Uterus (tissue), 4 donors: ENCODE results near the gene ADCY7. TPM values are rescaled to one million over a fixed set of nuclear protein-coding genes. Genes with fewer than 3 reads are reported as not detected.

Experiments
- DNase-seq, 2 donors: peaks; one replicate each; pipeline ENCODE4 v3.0.0-alpha.2; 2019 to 2020
- H3K27ac ChIP-seq, 2 donors: fragments of 200-600 bp; sonication (generic); 1 replicate in 1 of 2; 2 replicates in 1 of 2; pipeline ENCODE4 v1.5.1; 2016 to 2018
- H3K27me3 ChIP-seq, 2 donors: fragments of 200-600 bp; sonication (generic); one replicate each; pipeline ENCODE4 v1.5.1; 2018 to 2019; ENCODE audit warnings: control low read depth in 1 of 2
- H3K36me3 ChIP-seq, 2 donors: fragments of 200-600 bp; sonication (generic); one replicate each; pipeline ENCODE4 v1.5.1; 2019; ENCODE audit warnings: control low read depth in 1 of 2
- H3K4me1 ChIP-seq, 2 donors: fragments of 200-600 bp; sonication (generic); one replicate each; pipeline ENCODE4 v1.5.1; 2018 to 2019; ENCODE audit warnings: control low read depth in 1 of 2
- H3K4me3 ChIP-seq, 2 donors: fragments of 200-600 bp; sonication (generic); 1 replicate in 1 of 2; 2 replicates in 1 of 2; pipeline ENCODE4 v1.5.1; 2018 to 2019; ENCODE audit warnings: mild to moderate bottlenecking in 1 of 2
- H3K9me3 ChIP-seq, 2 donors: fragments of 200-600 bp; sonication (generic); one replicate each; pipeline ENCODE4 v1.5.1; 2019; ENCODE audit warnings: control low read depth in 1 of 2
- CTCF ChIP-seq, 4 experiments: fragments of 200-600 bp in 2 of 4; fragments of 450-650 bp in 2 of 4; sonication (generic) in 2 of 4; IDR thresholded peaks; one replicate each; pipeline ENCODE4 v1.5.1; 2016 to 2019; ENCODE audit warnings: antibody characterized with exemption in 4 of 4, mild to moderate bottlenecking in 2 of 4, moderate library complexity in 1 of 4
- POLR2A ChIP-seq, 2 donors: fragments of 450-650 bp; IDR thresholded peaks; one replicate each; pipeline ENCODE4 v1.6.1; 2016; ENCODE audit warnings: antibody characterized with exemption in 2 of 2, mild to moderate bottlenecking in 1 of 2, moderate library complexity in 1 of 2
- intact Hi-C: fragments of 100-400 bp; cut with DNase I; formaldehyde crosslinking; loops from one replicate; pipeline ENCODE4 v1.15.1; 2023; ENCODE audit warnings: low total_unique reads
- total RNA-seq, 4 donors: library from RNA; depleted of rRNA in 3 of 4; stranded (reverse); fragments of >200 nt in 3 of 4; gene quantifications; one replicate each; pipeline versions ENCODE4 v1.1.0 to v1.2.4, GENCODE V29; 2014 to 2023
- donor health status: DM: yes; HTN: yes; CAD: no.

Gene ADCY7
- total RNA-seq, 4 donors from 2014 or later, result 3.3 to 25.9 (median 6.6) TPM

DNA sequence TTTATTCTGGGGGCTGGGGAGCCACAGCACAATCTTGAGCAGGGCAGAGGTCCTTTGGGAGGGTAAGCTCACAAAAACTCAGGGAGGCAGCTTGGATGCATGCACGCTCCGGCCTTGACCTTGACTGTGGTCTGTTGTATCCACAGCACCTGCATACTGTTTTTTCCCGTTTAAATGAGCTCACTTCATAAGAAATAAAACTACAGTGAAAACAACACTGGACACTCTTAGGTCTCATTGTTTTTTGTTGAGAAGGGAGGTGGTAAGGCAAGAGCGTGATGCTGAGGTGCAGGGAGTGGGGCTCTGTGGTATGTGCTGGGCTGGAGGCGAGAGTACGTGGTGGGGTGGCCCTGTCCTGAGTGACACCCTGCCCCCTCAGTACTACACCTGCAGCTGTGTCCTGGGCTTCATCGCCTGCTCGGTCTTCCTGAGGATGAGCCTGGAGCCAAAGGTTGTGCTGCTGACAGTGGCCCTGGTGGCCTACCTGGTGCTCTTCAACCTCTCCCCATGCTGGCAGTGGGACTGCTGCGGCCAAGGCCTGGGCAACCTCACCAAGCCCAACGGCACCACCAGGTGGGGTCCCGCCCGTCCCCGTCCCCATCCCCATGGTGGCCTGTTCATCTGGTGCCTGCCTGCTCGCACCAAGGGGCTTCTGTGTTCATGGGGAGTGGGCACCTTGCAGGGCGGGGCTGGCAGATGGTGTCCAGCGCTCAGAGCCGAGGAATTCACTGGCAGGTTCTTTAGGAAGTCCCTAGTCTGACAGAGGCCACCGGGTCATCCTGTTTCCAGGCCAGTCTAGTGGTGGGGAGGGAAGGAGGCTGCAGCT, 44.2 kb downstream of the ADCY7 start:
- TF ChIP-seq POLR2A (IDR thresholded peaks at IDR 0.05) (no peak), CTCF (IDR thresholded peaks at IDR 0.05) (no peak)
- no peaks in the 10 kb centered on the region for H3K27me3 ChIP-seq
- no peaks in the 10 kb centered on the region for H3K36me3 ChIP-seq
- H3K9me3 ChIP-seq, result no peaks in the 10 kb centered on the region
- no peak overlapping the region for H3K4me3 ChIP-seq
- intact Hi-C loops, result no loop called here
- no peak overlapping the region for H3K27ac ChIP-seq
- DNase-seq, result no peak
- no peaks in the 10 kb centered on the region for H3K4me1 ChIP-seq

DNA sequence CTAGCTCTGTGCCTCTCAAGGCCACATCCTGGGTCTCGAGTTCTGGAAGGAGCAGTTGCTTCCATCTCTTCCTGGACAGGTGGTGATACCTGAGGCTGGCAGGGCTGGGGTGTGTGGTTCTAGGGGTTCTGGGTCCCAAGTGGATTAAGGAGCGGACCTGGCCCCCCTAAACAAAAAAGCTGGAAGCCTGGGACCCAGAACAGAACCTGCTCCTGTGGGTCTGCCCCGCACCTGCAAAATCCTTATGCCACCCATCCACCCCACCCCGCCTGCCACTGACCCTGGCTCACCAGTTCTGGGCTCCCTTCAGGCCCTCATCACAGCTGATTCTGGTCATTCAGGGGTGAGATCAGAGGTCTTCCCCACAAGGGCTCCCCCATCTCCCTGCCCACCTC, 44.8 kb downstream of the ADCY7 start:
- Histone ChIP-seq H3K27me3 (no peaks in the 10 kb centered on the region), H3K27ac (no peak overlapping the region), H3K4me1 (no peaks in the 10 kb centered on the region), H3K9me3 (no peaks in the 10 kb centered on the region), H3K36me3 (no peaks in the 10 kb centered on the region), H3K4me3 (no peak overlapping the region)
- TF ChIP-seq CTCF (IDR thresholded peaks at IDR 0.05), result no peak
- no peak for TF ChIP-seq POLR2A (IDR thresholded peaks at IDR 0.05)
- intact Hi-C loops, result no loop called here
- DNase-seq, result no peak

DNA sequence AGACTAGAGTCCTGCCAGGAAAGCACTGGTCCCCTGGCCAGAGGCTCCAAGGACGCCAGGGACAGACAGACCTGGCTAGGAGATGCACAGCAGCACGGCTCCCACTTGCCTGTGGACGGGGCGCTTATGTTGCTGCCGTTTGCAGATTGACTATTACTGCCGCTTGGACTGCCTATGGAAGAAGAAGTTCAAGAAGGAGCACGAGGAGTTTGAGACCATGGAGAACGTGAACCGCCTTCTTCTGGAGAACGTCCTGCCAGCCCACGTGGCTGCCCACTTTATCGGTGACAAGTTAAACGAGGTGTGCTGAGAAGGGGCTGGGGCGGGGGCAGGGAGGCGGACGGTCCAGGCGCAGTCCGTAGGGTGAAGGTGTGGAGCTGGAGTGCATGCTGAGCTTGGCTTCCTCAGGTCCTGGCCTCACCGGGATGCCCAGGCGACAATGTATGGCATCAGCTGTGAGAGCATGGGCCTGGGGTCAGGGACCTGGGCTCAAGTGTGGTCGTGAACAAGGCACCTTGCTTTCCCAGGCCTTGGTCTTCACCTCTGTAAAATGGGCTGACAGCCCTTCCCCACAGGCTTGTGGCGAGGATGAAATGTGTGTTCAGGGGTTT, 45.6 kb downstream of the ADCY7 start:
- TF ChIP-seq POLR2A (IDR thresholded peaks at IDR 0.05), result no peak
- TF ChIP-seq CTCF (IDR thresholded peaks at IDR 0.05), result no peak
- intact Hi-C loops, result no loop called here
- no peaks in the 10 kb centered on the region for H3K27me3 ChIP-seq
- H3K9me3 ChIP-seq, result no peaks in the 10 kb centered on the region
- no peak overlapping the region for H3K4me3 ChIP-seq
- H3K36me3 ChIP-seq, result no peaks in the 10 kb centered on the region
- peak in 1 of 2 donors; percentile 14 for DNase-seq
- no peak overlapping the region for H3K27ac ChIP-seq
- no peaks in the 10 kb centered on the region for H3K4me1 ChIP-seq

GRCh38 chr16:50313596-50314478, 47.5 kb downstream of the ADCY7 start:
- no peaks in the 10 kb centered on the region for H3K27me3 ChIP-seq
- TF ChIP-seq CTCF (IDR thresholded peaks at IDR 0.05), result no peak
- TF ChIP-seq POLR2A (IDR thresholded peaks at IDR 0.05), result no peak
- H3K4me3 ChIP-seq, result no peak overlapping the region
- DNase-seq, result peak in 1 of 2 donors; percentile 45
- H3K9me3 ChIP-seq, result no peaks in the 10 kb centered on the region
- H3K36me3 ChIP-seq, result no peaks in the 10 kb centered on the region
- no peaks in the 10 kb centered on the region for H3K4me1 ChIP-seq
- no peak overlapping the region for H3K27ac ChIP-seq
- intact Hi-C loops, result no loop called here
